HG02678 (cell line): ENCODE results near the gene GLG1.

Experiments used
- ATAC-seq: cut with Tn5 transposase; IDR thresholded peaks from one replicate; pipeline ENCODE4 v1.9.1; 2021; ENCODE audit warnings: mild to moderate bottlenecking, moderate library complexity; ENCODE audit not compliant: unreplicated experiment

Gene GLG1

GRCh38 chr16:74611721-74612120 is 4.8 kb upstream of the GLG1 start:
- ATAC-seq = no peak

- ATAC-seq = no peak
These were observed 2.0 kb upstream of the GLG1 start for GRCh38 chr16:74608944-74609343.

GRCh38 chr16:74608381-74608780 is 1.5 kb upstream of the GLG1 start:
- no peak for ATAC-seq

GRCh38 chr16:74607962-74608356 is 1.0 kb upstream of the GLG1 start:
- ATAC-seq = no peak

- peak; percentile 15 for ATAC-seq
These were observed 522 bp upstream of the GLG1 start for GRCh38 chr16:74607310-74607961.

GRCh38 chr16:74605746-74606520 is 981 bp downstream of the GLG1 start:
- no peak for ATAC-seq

GRCh38 chr16:74605332-74605731 is 1.6 kb downstream of the GLG1 start:
- no peak for ATAC-seq

- ATAC-seq = no peak
These were observed 3.1 kb downstream of the GLG1 start for GRCh38 chr16:74603848-74604247.

- peak; percentile 84 for ATAC-seq
These were observed 5.6 kb downstream of the GLG1 start for GRCh38 chr16:74601126-74601871.

GRCh38 chr16:74596586-74596985 is 10.3 kb downstream of the GLG1 start:
- ATAC-seq = no peak

- ATAC-seq = no peak
These were observed 14.1 kb downstream of the GLG1 start for GRCh38 chr16:74592847-74593246.

GRCh38 chr16:74591876-74592650 is 14.9 kb downstream of the GLG1 start:
- no peak for ATAC-seq

GRCh38 chr16:74586948-74587347 is 20.0 kb downstream of the GLG1 start:
- no peak for ATAC-seq

- no peak for ATAC-seq
These were observed 21.0 kb downstream of the GLG1 start for GRCh38 chr16:74585846-74586443.

- ATAC-seq = no peak
These were observed 22.8 kb downstream of the GLG1 start for GRCh38 chr16:74583926-74584666.

GRCh38 chr16:74582970-74583369 is 23.9 kb downstream of the GLG1 start:
- no peak for ATAC-seq

GRCh38 chr16:74580833-74581232 is 26.1 kb downstream of the GLG1 start:
- ATAC-seq = peak; percentile 55

- no peak for ATAC-seq
These were observed 28.1 kb downstream of the GLG1 start for GRCh38 chr16:74578838-74579237.

- no peak for ATAC-seq
These were observed 28.5 kb downstream of the GLG1 start for GRCh38 chr16:74578433-74578832.

- no peak for ATAC-seq
These were observed 29.0 kb downstream of the GLG1 start for GRCh38 chr16:74577882-74578366.
